Prostate gland (tissue), 2 donors: ENCODE measurements around the gene KCTD15. TPM values are rescaled to one million over a fixed set of nuclear protein-coding genes. Genes with fewer than 3 reads are reported as not detected.

Experiments used
- DNase-seq: peaks from one replicate; pipeline ENCODE4 v3.0.0-alpha.2; 2019; ENCODE audit warnings: low spot score
- H3K27ac ChIP-seq, 2 donors: fragments of 200-600 bp; sonication (generic); 2 replicates each; pipeline ENCODE4 v1.5.1; 2017 to 2019
- H3K27me3 ChIP-seq: fragments of 200-600 bp; sonication (generic); replicated peaks from 2 replicates; pipeline ENCODE4 v1.5.1; 2019; ENCODE audit not compliant: insufficient read depth
- H3K36me3 ChIP-seq, 2 donors: fragments of 200-600 bp; sonication (generic); 1 replicate in 1 of 2; 2 replicates in 1 of 2; pipeline versions ENCODE4 v1.5.1 to v1.8.1; 2017 to 2019
- H3K4me1 ChIP-seq: fragments of 200-600 bp; sonication (generic); replicated peaks from 2 replicates; pipeline ENCODE4 v1.5.1; 2019
- H3K4me3 ChIP-seq, 2 donors: fragments of 200-600 bp; sonication (generic); 2 replicates each; pipeline ENCODE4 v1.5.1; 2017 to 2019
- H3K9me3 ChIP-seq: fragments of 200-600 bp; sonication (generic); 2 replicates; pipeline ENCODE4 v1.5.1; 2017
- POLR2A ChIP-seq: fragments of 450-650 bp; IDR thresholded peaks from one replicate; pipeline ENCODE4 v1.6.1; 2016; ENCODE audit warnings: antibody characterized with exemption, mild to moderate bottlenecking
- POLR2AphosphoS5 ChIP-seq: sonication (generic); formaldehyde crosslinking; IDR thresholded peaks from one replicate; pipeline ENCODE4 v1.6.1; 2017; ENCODE audit warnings: antibody characterized with exemption
- whole genome bisulfite sequencing: methylation state at CpG from one replicate; pipeline ENCODE4 v1.1.5; 2018; 5-methylcytosine and 5-hydroxymethylcytosine counted together
- intact Hi-C: fragments of 100-400 bp; cut with DNase I; formaldehyde crosslinking; loops from one replicate; pipeline ENCODE4 v1.14.2; 2022
- total RNA-seq, 2 donors: library from RNA; depleted of rRNA; stranded (reverse); fragments of >200 nt; gene quantifications; one replicate each; pipeline ENCODE4 v1.1.0, GENCODE V29; 2016
- TF ChIP-seq, protein P1 (sequence below), 4 experiments: fragments of 200-600 bp in 2 of 4; fragments of 450-650 bp in 2 of 4; sonication (generic) in 2 of 4; IDR thresholded peaks; 1 replicate in 3 of 4; 2 replicates in 1 of 4; pipeline ENCODE4 v1.5.1; 2016 to 2019; ENCODE audit warnings: antibody characterized with exemption in 4 of 4, mild to moderate bottlenecking in 2 of 4, moderate library complexity in 2 of 4

KCTD15 gene
- total RNA-seq, 2 donors from 2014 or later = 41.7 to 74.6 TPM

GRCh38 chr19:33823341-33823740 lies 26.7 kb downstream of the KCTD15 start:
- Histone ChIP-seq H3K36me3 (no peaks in the 10 kb centered on the region), H3K4me3 (no peak overlapping the region), H3K4me1 (no peaks in the 10 kb centered on the region), H3K27me3 (no peaks in the 10 kb centered on the region), H3K27ac (no peak overlapping the region), H3K9me3 (no peaks in the 10 kb centered on the region)
- no peak for TF ChIP-seq POLR2AphosphoS5
- TF ChIP-seq, protein P1, sequence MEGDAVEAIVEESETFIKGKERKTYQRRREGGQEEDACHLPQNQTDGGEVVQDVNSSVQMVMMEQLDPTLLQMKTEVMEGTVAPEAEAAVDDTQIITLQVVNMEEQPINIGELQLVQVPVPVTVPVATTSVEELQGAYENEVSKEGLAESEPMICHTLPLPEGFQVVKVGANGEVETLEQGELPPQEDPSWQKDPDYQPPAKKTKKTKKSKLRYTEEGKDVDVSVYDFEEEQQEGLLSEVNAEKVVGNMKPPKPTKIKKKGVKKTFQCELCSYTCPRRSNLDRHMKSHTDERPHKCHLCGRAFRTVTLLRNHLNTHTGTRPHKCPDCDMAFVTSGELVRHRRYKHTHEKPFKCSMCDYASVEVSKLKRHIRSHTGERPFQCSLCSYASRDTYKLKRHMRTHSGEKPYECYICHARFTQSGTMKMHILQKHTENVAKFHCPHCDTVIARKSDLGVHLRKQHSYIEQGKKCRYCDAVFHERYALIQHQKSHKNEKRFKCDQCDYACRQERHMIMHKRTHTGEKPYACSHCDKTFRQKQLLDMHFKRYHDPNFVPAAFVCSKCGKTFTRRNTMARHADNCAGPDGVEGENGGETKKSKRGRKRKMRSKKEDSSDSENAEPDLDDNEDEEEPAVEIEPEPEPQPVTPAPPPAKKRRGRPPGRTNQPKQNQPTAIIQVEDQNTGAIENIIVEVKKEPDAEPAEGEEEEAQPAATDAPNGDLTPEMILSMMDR (IDR thresholded peaks at IDR 0.05) = no peak
- intact Hi-C loops = no loop called here
- DNase-seq = no peak

DNA sequence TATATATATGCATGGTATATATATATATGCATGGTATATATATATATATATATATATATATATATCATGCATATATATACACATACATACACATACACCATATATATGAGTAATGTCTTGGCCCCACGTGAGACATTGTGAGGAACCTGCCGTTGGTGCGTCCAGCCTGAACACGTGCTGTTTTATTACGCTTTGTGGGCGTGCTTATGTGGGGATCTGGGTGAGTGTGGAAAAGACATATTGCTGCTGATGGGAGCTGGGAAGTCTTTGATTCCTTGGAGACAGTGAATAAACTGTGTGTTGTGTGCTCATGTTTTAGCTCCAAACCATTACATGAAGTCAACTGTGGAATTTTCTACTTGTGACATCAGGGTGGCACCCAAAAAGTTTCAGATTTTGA lies 28.9 kb downstream of the KCTD15 start:
- no peaks in the 10 kb centered on the region for H3K27me3 ChIP-seq
- no peak overlapping the region for H3K4me3 ChIP-seq
- H3K9me3 ChIP-seq = no peaks in the 10 kb centered on the region
- H3K4me1 ChIP-seq = no peaks in the 10 kb centered on the region
- TF ChIP-seq POLR2AphosphoS5 (no peak), POLR2A (no peak)
- TF ChIP-seq, protein P1 (IDR thresholded peaks at IDR 0.05) = no peak
- DNase-seq = no peak
- H3K36me3 ChIP-seq = no peaks in the 10 kb centered on the region
- H3K27ac ChIP-seq = no peak overlapping the region
- WGBS = 65% methylated on average over 6 of the region's 6 CpGs
- intact Hi-C loops = no loop called here

- H3K27ac ChIP-seq = no peak overlapping the region
- H3K36me3 ChIP-seq = no peaks in the 10 kb centered on the region
- H3K9me3 ChIP-seq = no peaks in the 10 kb centered on the region
- no peak for DNase-seq
- 88% methylated on average over 7 of the region's 7 CpGs for WGBS
- no peak overlapping the region for H3K4me3 ChIP-seq
- TF ChIP-seq, protein P1 (IDR thresholded peaks at IDR 0.05) = no peak
- TF ChIP-seq POLR2A = no peak
- TF ChIP-seq POLR2AphosphoS5 = no peak
- intact Hi-C loops = no loop called here
- H3K4me1 ChIP-seq = no peaks in the 10 kb centered on the region
- no peaks in the 10 kb centered on the region for H3K27me3 ChIP-seq
Observed at GRCh38 chr19:33826521-33826920, 29.9 kb downstream of the KCTD15 start.

DNA sequence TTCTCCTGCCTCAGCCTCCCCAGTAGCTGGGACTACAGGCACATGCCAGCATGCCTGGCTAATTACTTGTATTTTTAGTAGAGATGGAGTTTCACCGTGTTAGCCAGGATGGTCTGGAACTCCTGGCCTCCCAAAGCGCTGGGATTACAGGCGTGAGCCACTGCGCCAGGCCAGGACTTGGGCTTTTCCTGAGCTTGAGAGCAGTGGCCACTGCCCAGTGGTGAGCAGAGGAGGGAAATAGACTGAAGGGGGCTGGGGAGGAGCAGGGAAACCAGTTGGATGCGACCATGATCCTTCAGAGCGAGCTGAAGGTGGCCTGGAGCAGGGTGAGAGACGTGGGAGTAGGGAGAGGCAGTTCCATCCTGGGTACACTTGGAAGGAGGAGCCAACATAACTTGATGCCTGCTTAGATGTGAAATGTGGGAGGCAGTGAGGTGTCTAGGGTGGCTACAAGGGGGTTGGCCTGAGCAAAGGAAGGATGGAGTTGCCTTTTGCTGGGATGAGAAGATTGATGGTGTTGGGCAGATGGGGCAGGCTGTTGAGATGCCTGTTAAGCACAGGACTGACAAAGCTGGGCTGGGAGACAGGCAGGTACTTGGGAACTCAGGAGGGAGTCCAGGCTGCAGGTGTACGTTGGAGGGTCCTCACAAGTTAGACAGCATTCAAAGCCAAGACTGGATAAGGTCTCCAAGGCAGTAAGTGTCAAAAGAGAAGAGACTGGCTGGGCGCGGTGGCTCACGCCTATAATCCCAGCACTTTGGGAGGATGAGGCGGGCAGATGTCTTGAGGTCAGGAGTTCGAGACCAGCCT lies 31.8 kb downstream of the KCTD15 start:
- H3K36me3 ChIP-seq = no peaks in the 10 kb centered on the region
- H3K4me1 ChIP-seq = no peaks in the 10 kb centered on the region
- no peak overlapping the region for H3K27ac ChIP-seq
- H3K4me3 ChIP-seq = no peak overlapping the region
- TF ChIP-seq POLR2A (no peak), POLR2AphosphoS5 (no peak)
- TF ChIP-seq, protein P1 (IDR thresholded peaks at IDR 0.05) = no peak
- WGBS = 88% methylated on average over 13 of the region's 13 CpGs
- intact Hi-C loops = no loop called here
- DNase-seq = no peak
- no peaks in the 10 kb centered on the region for H3K9me3 ChIP-seq
- no peaks in the 10 kb centered on the region for H3K27me3 ChIP-seq

DNA sequence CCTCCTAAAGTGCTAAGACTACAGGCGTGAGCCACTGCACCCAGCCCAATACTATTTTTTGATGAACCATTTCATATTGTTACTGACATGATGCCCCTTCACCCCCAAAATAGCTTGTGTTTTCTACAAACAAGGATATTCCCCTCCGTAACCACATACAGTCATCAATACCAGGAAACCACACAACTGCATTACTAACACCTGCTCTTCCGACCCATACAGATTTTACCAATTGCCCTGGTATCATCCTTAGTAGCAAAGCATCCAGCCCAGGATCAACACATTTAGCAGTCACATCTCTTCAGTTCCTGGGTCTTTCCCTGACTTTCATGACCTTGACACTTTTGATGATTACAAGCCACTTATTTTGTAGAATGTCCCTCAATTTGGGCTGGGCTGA lies 33.6 kb downstream of the KCTD15 start:
- Histone ChIP-seq H3K4me3 (no peak overlapping the region), H3K36me3 (no peaks in the 10 kb centered on the region), H3K4me1 (no peaks in the 10 kb centered on the region), H3K27ac (no peak overlapping the region), H3K27me3 (no peaks in the 10 kb centered on the region), H3K9me3 (no peaks in the 10 kb centered on the region)
- intact Hi-C loops = no loop called here
- WGBS = 96% methylated on average over 3 of the region's 3 CpGs
- DNase-seq = no peak
- TF ChIP-seq POLR2A (no peak), POLR2AphosphoS5 (no peak)
- TF ChIP-seq, protein P1 (IDR thresholded peaks at IDR 0.05) = no peak
